ENCODE measurements around the gene MAN1A2.
"Not testable (repeated sequence)": the region's sequence is repeated elsewhere in the genome, so short reads cannot be mapped to it uniquely, and the experiment has no call there.

MAN1A2 gene

DNA sequence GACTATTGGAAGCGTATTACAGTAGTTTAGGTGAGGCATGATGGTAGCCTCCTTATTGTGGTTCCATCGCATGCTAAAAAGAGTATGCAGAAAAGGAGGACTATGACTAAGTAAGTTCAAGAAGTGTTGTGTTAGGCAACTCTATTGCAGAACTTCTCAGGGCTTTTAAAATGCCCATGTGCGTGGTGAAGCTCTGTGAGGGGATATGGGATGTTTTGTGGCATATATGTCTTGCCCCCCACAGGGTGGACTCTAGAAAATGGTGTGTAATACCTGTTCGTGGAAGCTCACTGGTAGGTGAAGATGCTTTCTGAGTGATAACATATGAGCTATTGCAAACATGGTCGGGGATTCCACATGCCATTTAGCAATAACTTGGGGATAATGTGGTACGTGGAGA, 31.7 kb downstream of the MAN1A2 start:
- no peak for DNase-seq (ENCODE audit: low read depth)

DNA sequence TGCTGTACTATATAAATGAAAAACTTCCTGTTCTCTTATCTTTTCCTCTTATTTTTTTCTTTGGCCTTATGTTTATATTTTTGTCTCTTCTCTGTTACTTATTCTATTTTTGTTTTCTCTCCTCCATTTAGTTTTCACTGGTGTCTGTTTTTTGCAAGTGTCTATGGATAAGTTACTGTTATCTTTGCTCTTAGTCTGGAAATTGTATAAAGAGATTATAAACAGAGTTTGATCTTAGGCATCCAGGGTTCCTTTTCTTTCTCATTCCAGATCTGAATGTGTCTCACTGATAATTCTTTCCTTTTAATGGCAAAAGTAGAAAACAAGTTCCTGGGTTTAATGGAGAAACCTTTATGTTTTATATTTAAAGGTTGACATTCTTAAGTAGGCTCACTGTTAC, 34.5 kb downstream of the MAN1A2 start:
- DNase-seq (ENCODE audit: low read depth), result no peak

DNA sequence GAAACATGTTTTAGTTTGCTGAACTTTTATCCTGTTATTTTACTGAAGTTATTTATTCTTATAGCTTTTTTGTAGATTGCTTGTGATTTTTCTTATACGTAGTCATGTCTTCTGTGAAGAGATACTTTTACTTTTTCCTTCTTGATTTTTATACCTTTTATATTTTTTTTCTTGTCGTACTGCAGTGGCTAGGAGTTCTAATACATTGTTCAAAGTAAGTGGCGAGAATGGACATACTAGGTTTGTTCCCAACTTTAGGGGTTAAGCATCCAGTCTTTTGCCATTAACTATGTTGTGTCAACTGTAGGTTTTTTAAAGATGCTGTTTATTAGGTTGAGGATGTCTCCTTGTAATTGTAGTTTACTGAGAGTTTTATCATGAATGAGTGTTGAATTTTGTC, 36.3 kb downstream of the MAN1A2 start:
- DNase-seq (ENCODE audit: low read depth), result no peak

DNA sequence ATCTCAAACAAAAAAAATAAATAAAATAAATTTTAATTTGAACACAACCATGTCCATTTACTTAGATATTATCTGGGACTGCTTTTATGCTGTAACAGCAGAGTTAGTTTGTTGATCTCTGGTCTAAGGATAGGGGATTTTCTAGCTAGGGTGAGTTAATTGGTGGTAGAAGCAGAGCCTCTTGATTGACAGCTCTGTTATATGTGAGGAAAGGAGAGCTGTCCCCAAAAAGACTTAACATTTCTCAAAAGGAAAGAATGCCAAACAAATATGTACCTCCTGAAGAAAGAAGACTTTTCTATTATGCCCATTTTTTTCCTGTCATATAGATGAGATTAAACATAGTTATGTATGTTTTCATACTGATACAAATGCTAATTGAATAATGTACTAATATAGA, 37.8 kb downstream of the MAN1A2 start:
- no peak for DNase-seq (ENCODE audit: low read depth)

DNA sequence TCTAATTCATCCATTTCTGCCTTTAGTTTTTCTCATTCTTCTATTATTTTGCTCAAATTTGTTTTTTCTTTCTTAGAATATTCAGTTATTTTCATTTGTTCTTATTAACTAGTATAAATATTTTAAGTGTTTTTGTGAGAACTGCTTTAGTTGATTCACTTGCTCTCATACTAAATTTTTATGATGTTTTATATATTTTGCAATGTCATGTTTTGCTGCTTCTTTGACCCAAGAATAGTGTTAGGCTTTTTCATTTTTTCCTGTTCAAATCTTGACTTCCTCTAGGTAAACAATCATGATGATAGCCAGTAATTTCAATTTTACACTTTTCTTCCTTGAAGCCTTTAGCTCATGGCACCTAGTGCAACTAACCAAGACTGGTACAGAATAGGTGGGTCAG, 45.2 kb downstream of the MAN1A2 start:
- no peak for DNase-seq (ENCODE audit: low read depth)

DNA sequence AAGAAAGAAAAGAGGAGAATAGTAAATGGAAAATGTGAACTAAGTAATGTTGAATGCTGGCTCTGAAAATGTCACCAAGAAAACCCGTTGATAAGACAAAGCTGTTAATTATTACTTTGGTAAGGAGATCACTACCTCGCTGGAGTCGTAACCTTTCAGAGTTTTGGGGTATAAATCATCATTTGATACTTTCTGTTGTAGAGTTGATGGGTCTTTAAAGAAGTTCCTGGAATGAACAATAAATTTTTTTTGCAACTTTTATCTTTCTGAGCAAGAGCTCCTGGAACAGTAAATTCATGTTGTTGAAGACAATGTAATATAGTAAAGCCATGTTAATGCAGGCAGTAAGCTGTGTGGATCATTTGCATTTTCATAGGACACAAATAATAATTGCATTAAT, 46.2 kb downstream of the MAN1A2 start:
- DNase-seq (ENCODE audit: low read depth), result no peak

DNA sequence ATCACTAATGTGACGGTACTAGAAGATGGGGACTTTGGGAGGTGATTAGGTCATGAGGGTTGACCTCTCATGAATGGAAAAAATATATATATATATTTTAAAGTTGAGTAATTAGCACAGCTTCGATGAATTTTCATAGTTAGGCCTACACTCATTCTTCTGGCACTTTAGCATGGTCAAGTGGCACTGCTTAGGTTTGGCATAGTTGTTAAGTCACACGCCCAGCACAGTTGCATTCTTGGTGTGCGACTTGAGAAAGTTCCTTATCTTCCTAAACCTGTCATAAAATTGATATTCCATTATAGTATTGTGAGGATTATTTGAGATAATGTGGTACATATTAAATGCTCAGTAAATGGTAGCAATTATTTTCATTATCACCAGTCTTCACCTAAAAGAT, 47.7 kb downstream of the MAN1A2 start:
- no peak for DNase-seq (ENCODE audit: low read depth)

DNA sequence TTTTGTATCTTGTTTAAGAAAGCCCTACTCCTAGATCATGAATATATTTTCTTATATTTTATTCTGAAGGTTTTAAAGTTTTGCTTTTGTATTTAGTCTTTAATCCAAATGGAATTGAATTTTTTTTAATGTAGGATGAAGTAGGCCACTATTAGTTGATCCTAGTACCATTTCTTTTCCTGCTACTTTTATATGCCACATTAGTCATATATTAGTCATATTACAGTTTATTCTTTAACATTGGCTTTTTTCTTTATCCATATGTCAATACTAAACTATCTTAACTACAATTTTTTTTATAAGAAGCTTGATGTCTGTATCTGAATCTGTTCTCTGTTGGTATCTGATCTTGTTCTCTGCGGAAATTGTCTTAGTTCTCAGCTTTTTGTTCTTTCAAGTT, 48.8 kb downstream of the MAN1A2 start:
- no peak for DNase-seq (ENCODE audit: low read depth)

DNA sequence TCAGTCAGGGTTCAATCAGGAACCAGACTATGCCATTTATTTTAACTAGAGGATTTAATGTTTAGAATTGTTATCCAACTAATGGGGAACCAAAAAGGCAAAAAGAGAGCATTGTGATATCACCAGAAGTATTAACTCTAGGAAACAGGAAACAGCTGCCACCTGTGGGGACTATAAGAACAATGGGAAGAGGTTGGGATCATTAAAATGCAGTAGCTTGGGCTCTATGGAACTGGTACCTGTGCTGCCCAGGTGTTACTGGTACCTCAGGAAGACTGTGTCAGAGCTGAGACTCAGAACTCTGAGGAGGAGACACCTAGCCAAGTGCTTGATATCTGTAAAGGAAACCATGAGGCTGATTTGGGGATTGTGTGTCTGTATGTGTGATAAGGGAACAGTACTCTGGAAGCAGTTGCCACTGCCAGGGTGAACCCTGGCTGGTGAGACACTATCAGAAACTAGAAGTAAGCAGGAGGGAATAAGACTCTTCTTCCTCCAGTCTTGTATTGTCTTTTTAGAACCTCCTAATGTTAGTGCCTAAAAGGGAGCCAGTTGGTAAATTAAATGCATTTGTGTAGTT, 49.4 kb downstream of the MAN1A2 start:
- DNase-seq (ENCODE audit: low read depth), result no peak

DNA sequence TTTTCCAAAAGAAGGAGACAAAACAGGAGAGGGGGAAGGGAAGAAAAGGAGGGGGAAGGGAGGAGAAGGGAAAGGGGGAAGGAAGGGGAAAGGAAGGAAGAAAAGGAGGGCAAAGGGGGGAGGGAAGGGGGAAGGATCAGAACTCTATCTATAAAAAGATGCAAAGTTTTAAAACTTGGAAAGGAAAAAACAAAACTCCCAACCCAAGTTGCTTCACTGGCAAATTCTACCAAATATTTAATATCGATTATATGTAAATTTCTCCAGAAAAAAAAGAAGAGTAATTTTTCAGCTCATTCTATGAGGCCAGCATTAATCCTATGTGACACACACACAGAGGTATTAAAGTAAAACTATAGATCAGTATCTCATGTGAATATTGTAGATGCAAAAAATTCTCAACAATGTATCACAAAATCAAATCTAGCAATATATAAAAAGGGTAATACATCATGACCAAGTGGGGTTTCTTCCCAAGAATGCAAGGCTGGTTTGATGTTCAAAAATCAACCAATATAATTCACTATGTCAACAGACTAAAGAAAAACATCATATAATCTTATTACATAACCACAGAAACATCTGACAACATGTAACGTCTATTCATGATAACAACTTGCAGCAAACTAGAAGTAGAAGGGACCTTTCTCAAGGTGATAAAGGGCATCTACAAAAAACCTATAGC, 57.9 kb downstream of the MAN1A2 start:
- no peak for DNase-seq (ENCODE audit: low read depth)

DNA sequence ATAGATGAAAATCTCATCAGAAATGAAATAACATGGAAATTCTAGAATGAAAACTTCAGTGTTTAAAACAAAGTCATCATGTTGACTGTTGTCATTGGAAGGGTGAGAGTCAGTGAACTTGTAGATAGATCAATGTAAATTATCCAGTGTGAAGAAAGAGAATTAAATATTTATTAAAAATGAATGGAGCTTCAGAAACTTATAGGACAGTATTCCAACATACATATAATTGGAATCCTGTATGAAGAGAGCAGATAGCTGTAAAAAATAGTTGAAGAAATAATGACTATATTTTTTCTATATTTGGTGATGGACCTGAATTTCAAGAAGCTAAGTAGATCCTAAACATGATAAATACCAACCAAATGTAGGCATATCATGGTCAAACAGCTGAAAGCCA, 60.0 kb downstream of the MAN1A2 start:
- DNase-seq (ENCODE audit: low read depth), result no peak

DNA sequence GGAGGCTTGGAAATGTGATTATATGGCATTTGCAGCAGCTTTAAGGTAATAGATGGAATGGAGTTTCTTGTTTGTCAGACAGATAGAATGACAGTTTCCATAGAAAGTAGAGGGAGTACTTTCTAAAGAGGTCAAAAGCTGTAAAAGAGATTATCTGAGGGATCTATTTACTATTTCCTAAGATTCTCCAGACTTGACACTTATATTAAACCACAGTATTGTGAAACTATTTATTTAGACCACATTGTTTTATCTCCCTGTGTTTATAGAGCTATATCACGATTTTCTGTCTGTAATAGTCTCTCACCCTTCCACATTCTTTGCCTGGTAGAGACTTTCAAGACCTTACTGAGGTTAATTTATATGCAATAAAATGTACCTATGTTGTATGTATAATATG, 66.7 kb downstream of the MAN1A2 start:
- DNase-seq (ENCODE audit: low read depth), result no peak

DNA sequence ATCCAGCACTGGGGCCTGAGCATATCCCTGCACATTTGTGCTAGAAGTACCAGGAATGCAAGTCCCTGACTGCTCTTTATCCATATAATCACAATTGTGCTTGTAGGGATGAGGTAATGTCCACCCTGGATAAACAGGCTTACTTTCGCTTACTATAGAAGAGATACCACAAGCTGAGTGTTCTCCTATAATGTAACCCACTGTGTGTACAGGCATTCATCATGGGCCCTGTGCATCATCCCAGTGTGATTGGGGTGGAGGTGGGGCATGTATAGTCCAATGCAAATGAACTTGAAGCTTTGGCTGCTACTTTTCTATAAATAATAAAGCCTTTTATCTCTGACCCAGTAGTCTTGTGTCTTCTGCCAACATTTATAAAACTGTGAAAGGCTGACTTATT, 69.3 kb downstream of the MAN1A2 start:
- no peak for DNase-seq (ENCODE audit: low read depth)

DNA sequence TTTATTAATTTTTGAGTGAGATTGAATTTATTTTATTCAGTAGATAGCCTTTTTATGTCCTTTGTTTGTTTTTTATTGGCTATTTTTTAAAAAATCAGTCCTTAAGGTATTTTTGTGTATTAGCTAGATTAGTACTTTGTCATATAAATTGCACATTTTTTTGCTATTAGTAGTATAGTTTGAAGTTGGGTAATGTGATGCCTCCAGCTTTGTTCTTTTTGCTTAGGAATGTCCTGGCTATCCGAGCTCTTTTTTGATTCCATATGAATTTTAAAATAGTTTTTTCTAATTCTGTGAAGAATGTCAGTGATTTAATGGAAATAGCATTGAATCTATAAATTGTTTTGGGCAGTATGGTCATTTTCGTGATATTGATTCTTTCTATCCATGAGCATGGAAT, 80.4 kb downstream of the MAN1A2 start:
- no peak for DNase-seq (ENCODE audit: low read depth)

DNA sequence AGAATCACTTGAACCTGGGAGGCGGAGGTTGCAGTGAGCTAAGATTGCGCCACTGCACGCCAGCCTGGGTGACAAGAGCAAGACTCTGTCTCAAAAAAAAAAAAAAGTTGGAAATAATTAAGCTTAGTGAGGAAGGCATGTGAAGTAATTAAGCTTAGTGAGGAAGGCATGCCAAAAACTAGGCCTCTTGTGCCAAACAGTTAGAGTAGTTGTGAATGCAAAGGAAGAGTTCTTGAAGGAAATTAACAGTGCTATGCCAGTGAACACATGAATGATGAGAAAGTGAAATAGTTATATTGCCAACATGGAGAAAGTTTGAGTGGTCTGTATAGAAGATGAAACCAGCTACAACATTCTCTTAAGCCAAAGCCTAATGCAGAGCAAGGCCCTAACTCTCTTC, 85.0 kb downstream of the MAN1A2 start:
- no peak for DNase-seq (ENCODE audit: low read depth)

DNA sequence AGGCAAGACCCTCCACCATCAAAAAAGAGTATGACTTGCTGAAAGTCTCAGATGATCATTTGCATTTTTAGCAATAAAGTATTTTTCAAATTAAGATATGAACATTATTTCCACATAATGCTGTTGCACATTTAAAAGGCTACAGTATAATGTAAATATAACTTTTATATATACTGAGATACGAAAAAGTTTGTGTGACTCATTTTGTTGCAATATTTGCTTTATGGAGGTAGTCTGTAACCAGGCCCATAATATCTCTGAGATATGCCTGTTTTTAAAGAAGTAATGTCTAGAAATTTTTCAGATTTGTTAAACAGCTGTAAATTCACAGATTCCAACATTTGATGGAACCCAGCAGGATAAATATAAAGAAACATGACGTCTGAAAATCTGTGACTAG, 86.7 kb downstream of the MAN1A2 start:
- DNase-seq (ENCODE audit: low read depth), result no peak

DNA sequence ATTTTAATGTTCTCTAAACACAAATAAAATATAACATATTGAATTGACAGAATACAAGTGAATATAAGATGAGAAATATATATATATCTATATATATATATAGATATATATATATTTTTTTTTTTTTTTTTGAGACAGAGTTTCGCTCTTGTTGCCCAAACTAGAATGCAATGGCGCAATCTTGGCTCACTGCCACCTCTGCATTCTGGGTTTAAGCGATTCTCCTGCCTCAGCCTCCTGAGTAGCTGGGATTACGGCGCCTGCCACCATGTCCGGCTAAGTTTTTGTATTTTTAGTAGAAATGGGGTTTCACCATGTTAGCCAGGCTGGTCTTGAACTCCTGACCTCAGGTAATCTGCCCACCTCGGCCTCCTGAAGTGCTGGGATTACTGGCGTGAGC, 91.2 kb downstream of the MAN1A2 start:
- DNase-seq (ENCODE audit: low read depth), result not testable (repeated sequence)

DNA sequence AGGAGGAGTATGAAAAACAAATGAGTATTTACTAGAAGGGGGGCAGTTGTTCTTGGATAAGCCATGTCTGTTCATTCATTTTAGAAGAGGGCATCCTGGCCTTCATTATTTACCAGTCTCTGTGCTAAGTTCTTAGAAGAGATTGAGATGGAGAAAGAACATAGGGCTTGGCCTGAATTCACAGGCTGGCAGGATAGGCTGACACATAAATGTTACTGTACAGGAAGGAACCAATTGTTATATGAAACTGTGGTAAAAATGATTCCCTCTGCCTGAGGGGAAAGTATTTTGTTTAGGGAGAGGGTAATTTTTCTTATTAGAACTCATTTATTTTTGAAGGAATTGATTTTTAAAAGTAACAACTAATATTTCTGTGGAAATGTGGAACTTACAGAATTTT, 99.5 kb downstream of the MAN1A2 start:
- DNase-seq (ENCODE audit: low read depth), result no peak

DNA sequence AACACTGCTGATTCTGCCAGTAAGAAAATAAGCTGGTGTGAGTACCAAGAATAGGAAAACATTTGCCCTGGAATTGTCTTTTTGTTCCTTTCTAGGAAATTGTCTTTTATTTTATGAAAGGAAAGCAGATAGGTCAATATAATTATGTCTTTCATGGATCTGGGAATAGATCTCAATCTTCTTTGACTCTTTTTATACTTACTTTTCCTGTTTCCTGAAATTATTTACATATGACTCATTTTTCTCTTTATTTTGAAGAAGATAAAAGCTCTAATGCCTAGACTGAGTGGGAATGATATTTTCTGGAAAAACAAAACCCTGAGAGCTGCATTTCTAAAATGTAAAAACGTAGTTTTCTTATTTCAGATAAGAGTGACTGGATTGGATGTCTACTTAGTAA, 100.1 kb downstream of the MAN1A2 start:
- DNase-seq (ENCODE audit: low read depth), result no peak

DNA sequence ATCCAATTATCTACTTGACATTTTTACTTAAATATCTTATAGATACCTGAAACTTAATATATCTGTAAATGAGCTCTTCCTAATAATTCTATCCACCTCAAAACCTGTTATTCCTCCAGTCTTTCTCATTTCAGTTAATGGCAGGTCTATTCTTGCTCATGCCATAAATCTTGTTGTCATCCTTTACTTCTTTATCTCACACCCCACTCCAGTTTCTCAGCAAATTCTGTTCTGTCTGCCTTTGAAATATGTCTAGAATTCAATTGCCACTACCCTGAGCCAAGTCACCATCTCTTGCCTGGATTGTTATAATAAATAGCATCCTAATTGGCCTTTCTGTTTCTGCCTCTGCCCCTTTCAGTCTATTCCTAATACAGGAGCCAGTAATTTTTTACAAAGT, 105.8 kb downstream of the MAN1A2 start:
- DNase-seq (ENCODE audit: low read depth), result no peak

DNA sequence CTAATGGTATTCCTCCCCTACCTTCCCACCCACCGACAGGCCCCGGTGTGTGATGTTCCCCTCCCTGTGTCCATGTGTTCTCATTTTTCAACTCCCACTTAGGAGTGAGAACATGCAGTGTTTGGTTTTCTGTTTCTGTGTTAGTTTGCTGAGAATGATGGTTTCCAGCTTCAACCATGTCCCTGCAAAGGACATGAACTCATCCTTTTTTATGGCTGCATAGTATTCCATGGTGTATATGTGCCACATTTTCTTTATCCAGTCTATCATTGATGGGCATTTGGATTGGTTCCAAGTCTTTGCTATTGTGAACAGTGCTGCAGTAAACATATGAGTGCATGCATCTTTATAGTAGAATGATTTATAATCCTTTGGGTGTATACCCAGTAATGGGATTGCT, 108.2 kb downstream of the MAN1A2 start:
- DNase-seq (ENCODE audit: low read depth), result not testable (repeated sequence)

DNA sequence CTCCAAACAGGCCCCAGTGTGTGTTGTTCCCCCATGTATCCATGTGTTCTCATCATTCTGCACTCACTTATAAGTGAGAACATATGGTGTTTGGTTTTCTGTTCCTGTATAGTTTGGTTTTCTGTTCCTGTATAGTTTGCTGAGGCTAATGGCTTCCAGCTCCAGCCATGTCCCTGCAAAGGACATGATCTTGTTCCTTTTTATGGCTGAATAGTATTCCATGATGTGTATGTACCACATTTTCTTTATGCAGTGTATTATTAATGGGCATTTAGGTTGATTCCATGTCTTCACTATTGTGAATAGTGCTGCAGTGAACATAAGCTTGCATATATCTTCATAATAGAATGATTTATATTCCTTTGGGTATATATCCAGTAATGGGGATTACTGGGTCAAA, 111.8 kb downstream of the MAN1A2 start:
- no peak for DNase-seq (ENCODE audit: low read depth)

DNA sequence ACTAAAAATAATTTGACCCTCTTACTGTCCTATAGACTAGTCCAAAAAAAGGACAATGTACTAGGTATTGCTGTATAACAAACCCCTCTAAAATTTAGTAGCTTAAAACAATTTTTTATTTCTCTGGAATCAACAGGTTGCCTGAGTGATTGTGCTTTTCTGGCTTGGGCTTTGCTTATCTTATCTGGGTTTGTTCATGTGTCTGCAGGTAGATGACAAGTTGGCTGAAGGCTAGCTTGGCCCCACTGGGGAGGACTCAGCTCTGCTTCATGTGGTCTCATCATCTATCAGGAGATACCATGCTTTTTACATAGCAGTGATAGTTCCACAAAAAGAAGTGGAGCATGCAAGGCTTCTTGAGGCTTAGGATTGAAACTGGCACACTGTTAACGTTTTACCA, 114.2 kb downstream of the MAN1A2 start:
- DNase-seq (ENCODE audit: low read depth), result no peak

DNA sequence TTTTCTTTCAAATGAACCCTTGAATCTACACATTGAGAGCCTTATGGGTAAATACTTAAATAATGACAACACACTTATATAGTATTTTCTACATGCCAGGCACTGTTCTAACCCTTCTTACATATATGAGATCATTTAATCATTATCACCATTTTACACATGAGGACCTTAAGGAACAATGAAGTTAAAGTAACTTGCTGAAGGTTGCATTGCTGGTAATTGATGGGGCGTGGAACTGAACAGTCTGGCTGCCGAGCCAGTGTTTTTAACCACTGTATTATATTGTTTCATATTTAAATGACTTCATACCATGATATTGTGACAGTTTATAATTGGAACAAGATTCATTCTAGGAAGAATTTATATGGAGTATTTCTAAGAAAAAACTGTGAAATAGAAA, 126.7 kb downstream of the MAN1A2 start:
- no peak for DNase-seq (ENCODE audit: low read depth)
